ENCODE results near the gene ASXL1.

The ASXL1 gene

GRCh38 chr20:32411955-32412706, 54.0 kb downstream of the ASXL1 start:
- no peak for DNase-seq

DNA sequence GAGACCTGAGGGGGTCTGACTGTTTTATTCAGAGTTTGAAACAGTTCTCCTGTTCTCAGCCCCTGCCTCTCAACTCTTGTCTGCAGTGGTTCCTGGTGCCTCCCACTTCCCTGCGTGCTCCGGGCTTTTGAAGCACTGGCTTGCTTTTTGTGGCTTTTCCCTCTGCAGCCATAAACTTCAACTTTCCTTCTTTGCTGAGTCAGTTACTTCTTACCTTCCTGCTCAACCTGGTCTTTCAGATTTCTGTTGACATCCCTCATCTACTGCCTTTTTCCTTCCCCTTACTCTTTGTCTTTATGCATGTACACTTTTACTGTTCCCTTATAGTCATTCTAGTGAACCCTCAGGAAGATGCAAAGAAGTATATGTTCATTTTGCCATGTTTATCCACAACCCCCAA, 57.4 kb downstream of the ASXL1 start:
- no peak for DNase-seq

DNA sequence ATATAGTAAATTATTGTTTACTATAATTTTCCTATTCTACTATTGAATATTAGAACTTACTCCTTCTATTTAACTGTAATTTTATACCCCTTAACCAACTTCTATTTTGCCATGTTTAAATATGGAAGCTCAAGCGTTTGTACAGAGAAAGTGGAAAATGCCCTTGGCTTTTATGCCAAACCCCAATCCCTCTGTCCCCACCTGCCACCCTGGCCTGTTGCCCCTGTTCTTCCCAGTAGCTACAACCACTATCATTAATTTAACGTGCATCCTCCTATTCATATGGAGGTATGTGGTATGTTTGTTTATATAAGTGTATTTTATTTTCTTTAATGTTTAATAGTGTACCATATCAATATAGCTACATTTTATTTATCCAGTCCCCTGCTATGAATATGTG, 58.1 kb downstream of the ASXL1 start:
- no peak for DNase-seq

- DNase-seq = no peak
Observed at GRCh38 chr20:32418376-32418775, 60.2 kb downstream of the ASXL1 start.

GRCh38 chr20:32421290-32421689, 63.2 kb downstream of the ASXL1 start:
- DNase-seq = no peak

- DNase-seq = no peak
Observed at GRCh38 chr20:32427996-32428395, 69.9 kb downstream of the ASXL1 start.

DNA sequence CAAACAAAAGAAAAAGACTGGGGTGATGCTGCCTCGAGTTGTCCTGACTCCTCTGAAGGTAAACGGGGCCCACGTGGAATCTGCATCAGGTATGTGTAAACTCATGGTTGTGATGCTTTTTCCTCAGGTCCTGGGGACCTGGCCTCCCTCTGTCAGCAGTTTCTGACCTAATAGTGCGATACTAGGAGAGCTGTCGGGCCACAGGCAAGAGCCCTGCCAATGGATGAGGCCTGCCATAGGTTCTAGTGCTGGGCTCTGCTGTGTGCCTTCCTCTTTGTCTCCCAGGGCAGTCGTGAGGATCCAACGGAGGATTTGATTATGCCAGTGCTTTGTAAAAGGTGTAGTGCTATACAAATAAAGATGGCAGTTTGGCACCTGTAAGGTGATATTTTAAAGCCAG, 71.2 kb downstream of the ASXL1 start:
- DNase-seq = no peak

GRCh38 chr20:32429745-32430360, 71.7 kb downstream of the ASXL1 start:
- DNase-seq = no peak

DNA sequence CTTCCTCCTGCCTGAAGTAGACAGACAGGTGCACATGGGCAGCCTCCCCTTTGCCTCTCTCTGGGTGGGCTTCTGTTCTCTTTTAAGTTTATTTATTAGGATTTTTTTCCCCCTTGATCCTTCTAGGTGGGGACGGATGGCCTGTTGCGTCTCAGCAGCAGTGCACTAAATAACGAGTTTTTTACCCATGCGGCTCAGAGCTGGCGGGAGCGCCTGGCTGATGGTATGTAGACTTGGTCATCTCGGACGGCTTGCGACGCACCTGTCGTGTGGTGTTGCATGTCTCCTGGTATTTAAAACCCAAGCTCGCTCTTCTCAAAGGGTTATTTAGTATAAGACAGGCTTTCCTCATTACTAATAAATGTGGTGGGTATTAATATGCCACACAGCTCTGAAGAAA, 73.3 kb downstream of the ASXL1 start:
- DNase-seq = no peak

GRCh38 chr20:32432277-32432676, 74.1 kb downstream of the ASXL1 start:
- DNase-seq = no peak

DNA sequence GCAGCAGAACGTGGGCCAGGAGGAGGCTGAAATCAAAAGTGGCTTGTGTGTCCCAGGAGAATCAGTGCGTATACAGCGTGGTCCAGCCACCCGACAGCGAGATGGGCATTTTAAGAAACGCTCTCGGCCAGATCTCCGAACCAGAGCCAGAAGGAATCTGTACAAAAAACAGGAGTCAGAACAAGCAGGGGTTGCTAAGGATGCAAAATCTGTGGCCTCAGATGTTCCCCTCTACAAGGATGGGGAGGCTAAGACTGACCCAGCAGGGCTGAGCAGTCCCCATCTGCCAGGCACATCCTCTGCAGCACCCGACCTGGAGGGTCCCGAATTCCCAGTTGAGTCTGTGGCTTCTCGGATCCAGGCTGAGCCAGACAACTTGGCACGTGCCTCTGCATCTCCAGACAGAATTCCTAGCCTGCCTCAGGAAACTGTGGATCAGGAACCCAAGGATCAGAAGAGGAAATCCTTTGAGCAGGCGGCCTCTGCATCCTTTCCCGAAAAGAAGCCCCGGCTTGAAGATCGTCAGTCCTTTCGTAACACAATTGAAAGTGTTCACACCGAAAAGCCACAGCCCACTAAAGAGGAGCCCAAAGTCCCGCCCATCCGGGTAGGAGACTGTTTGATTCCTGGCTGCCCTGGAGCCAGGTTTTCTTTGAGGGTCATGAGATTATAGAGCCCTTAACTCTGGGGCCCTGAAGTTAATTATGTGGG, 75.3 kb downstream of the ASXL1 start:
- DNase-seq = no peak

DNA sequence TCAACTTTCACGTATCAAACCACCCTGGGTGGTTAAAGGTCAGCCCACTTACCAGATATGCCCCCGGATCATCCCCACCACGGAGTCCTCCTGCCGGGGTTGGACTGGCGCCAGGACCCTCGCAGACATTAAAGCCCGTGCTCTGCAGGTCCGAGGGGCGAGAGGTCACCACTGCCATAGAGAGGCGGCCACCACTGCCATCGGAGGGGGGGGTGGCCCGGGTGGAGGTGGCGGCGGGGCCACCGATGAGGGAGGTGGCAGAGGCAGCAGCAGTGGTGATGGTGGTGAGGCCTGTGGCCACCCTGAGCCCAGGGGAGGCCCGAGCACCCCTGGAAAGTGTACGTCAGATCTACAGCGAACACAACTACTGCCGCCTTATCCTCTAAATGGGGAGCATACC, 76.3 kb downstream of the ASXL1 start:
- no peak for DNase-seq

- DNase-seq = no peak
Observed at GRCh38 chr20:32435449-32436107, 77.4 kb downstream of the ASXL1 start.

GRCh38 chr20:32436142-32436861, 78.2 kb downstream of the ASXL1 start:
- DNase-seq = no peak

- no peak for DNase-seq
Observed at GRCh38 chr20:32436968-32437367, 78.8 kb downstream of the ASXL1 start.

DNA sequence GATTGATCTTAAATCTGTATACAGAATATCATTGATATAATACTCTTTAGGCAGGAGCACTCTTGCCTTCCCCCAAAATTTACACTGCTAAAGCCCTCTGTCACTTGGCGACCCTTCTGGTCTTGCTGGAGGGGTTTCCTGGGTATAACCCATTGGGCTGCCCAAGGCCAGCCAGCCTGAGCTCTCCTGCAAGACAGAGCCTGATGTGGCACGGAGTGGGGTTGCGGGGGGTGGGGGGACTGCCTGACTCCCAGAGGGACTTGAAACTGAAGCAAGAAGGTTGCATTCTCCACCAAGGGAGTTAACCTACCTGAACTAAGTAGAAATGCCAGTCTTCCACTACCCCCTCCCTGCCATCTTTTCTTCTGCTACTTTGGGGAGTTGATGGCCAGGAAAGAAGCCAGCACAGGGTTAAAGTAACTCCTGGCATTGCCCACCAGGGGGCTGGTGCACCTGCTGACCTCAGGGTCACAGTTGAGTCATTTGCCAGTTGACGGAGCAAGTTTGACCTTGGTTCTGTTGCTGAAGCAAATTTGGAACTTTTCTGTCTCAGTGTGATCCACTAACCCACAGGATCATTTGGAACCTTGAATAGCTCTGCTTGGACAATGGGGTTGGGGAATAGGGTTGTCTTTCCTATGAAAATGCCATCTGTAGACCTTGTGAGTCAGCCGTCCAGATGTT, 79.4 kb downstream of the ASXL1 start:
- no peak for DNase-seq

DNA sequence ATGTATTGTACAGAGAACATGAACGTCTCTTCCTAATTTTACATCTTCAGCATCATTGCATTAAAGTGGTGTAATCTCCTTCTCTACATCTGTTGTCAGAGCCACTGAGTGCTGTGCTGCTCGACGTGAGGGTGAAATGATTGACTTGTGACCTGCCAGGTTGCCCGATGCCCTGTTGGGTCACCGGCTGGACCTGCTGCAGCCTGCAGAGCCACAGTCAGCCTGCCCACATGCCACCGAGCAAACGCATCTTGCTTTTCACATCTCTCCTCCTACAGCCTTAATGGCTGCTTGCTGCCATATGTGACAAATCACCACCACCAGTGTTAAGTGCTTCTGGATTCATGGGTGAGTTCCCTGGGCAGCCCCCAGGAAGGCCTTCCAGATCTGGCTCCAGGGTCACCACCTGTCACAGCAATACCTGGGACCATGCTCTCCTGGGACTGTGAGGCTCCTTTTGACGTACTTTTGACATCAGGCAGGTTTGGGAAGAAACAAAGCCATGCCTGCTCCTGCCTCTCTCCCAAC, 80.3 kb downstream of the ASXL1 start:
- DNase-seq = no peak

DNA sequence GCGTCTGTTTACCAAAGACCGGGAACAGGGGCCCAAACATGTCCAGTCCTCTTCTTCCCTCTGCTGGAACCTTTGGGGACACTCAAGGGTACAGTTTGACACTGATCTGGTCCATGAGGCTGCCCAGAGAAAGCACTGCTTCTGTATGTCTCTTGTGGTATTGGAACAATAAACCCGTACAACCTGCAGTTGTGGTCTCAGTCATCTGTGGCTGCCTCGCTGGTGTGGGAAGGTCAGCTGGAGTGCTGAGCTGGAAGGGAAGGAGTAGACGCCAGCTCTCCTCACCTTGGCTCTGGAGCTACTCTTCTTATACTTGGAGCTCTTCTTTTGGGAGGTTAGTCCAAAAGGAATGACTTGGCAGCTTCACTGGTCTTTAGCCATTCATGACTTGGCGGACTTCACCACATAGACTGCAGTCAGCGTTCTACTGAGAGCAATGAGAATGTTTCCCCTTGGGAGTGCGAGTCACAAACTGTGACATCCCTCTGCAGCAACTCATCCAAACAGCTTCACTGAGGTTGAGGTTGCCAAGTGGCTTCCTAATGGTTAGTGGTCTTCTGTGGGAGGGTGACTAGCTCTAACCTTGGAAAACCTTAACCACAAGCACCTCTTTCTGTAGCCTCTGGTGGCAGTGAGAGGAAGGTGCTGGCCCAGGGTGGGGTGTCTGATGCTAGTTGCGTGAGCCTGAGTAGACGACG, 81.2 kb downstream of the ASXL1 start:
- DNase-seq = no peak

DNA sequence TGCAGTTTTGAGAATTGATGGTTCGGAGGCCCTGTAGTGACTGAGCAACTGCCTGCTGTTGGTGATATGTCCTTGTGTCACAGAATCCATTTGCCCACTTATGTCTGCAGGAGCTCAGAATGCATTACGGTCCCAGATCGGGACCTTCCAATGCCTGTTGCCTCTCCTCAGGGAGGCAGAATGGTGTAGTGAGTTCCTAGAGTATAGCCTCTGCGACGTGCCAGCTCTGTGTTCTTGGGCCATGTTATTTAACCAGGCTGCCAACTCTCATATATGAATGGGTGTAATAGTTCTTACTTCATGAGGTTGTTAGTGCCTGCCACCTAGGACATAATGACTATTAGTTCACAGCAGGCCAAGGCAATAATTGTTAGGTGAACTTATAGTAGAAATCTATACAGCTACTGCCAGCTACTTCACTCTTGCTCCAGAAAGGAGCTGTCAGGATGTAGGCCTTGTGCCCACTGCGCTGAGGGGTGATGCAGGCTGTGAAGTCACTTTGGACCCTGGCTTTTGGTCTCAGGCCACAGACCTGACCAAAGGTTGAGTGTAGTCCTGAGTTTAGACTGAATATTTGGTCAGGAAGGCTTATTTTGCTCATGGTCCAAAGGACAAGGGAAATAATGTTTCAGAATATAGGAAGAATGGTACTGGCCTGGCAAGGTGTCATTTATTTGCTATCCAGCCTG, 82.1 kb downstream of the ASXL1 start:
- no peak for DNase-seq

- no peak for DNase-seq
Observed at GRCh38 chr20:32440758-32441078, 82.6 kb downstream of the ASXL1 start.

GRCh38 chr20:32441638-32442037, 83.5 kb downstream of the ASXL1 start:
- DNase-seq = no peak

All from cerebellar nuclear complex (tissue), 1 donor.